NCI-H128 (cell line): ENCODE data around the gene SETD2.
"Not testable (repeated sequence)": the region's sequence is repeated elsewhere in the genome, so short reads cannot be mapped to it uniquely, and the experiment has no call there.

Experiments used
- DNase-seq: peaks from one replicate; lab custom pipeline; 2025; ENCODE audit not compliant: unreplicated experiment; lab: John Stamatoyannopoulos, UW

Gene SETD2

DNA sequence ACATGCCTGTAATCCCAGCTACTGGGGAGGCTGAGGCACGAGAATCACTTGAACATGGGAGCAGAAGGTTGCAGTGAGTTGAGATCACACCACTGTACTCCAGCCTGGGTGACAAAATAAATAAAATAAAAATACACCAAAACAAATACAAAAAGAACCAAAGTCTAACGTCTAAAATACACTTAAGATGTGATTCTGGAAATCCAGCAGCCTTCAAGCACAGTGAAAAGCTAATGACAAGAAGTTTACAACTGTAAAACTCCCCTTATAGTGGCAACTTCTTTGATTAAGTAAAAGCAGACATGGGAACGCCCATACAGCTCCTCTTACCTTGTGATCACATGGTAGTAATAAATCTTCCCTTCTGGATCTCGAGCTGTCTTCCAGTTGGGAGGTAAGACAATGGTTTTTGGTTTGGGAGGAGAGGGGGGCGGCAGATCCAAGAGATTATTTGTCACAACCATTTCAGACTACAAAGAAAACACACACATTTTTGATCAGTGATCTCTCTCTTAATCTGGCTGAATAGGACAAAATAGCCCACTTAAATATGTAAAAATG, 121.6 kb downstream of the SETD2 start:
- no peak for DNase-seq

- DNase-seq = no peak
Observed at GRCh38 chr3:47041114-47041513, 122.8 kb downstream of the SETD2 start.

DNA sequence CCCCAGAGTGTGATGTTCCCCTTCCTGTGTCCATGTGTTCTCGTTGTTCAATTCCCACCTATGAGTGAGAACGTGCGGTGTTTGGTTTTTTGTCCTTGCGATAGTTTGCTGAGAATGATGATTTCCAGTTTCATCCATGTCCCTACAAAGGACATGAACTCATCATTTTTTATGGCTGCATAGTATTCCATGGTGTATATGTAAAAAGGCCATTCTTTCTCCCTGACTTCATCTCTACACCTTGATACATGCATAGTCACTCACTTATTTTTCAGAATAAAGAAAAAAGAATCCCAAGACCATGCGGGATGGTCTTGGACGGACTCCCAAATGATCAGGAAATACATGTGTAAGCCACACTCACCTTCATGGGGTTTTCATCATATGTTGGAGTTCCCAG, 126.6 kb downstream of the SETD2 start:
- DNase-seq = not testable (repeated sequence)

DNA sequence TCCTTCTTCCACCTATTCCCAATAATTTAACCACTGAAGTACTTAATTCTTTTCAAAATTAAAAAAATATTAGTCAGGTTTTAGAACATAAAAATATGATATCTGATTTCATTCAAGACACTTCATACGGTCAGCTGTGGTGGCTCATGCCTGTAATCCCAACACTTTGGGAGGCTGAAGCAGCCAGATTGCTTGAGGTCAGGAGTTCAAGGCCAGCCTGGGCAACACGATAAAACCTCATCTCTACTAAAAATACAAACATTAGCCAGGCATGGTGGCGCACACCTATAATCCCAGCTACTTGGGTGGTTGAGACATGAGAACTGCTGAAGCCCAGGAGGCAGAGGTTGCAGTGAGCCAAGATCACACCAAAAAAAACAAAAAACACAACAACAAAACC, 127.8 kb downstream of the SETD2 start:
- DNase-seq = no peak

GRCh38 chr3:47035645-47036044, 128.3 kb downstream of the SETD2 start:
- DNase-seq = no peak

GRCh38 chr3:47034868-47035489, 128.9 kb downstream of the SETD2 start:
- no peak for DNase-seq

DNA sequence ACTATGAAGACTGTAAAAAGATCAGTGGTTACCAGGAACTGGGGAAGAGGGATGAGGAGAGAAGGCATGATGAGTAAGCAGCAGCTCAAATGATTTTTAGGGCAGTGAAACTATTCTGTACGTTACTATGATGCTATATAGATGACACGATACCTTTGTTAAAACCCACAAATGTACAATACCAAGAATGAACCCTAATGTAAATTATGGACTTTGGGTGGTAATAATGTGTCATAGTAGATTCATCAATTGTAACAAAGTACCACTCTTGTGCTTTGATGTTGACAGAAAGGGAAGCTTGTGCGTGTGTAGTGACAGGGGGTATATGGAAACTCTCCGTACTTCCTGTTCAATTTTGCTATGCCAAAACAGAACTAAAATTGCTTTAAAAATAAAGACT, 132.9 kb downstream of the SETD2 start:
- DNase-seq = not testable (repeated sequence)

- DNase-seq = no peak
Observed at GRCh38 chr3:47028667-47029066, 135.2 kb downstream of the SETD2 start.

DNA sequence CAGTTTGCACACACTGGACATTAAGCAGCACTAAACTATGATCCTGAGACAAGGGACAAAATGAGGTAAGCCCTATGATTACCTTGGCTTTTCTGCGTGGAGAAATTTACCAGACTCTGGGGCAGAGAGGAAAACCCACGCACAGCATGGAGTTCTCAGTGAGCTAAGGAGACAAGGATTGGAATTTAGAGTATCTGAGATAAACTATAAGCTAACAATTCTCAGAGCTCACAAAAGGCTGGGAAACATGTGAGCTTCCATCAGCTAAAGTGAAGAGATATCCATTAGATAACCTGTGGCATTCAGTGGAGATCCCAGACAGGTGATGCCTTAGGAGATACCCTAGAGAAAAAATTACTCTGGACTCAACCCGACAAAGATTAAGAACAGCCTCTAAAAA, 135.8 kb downstream of the SETD2 start:
- DNase-seq = no peak

DNA sequence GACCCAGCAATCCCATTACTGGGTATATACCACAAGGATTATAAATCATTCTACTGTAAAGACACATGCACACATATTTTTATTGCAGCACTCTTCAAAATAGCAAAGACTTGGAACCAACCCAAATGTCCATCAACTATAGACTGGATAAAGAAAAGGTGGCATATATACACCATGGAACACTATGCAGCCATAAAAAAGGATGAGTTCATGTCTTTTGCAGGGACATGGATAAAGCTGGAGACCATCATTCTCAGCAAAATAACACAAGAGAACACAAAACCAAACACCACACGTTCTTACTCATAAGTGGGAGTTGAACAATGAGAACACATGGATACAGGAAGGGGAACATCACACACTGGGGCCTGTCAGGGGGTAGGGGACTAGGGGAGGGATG, 137.5 kb downstream of the SETD2 start:
- not testable (repeated sequence) for DNase-seq

GRCh38 chr3:47024932-47025331, 139.0 kb downstream of the SETD2 start:
- no peak for DNase-seq

DNA sequence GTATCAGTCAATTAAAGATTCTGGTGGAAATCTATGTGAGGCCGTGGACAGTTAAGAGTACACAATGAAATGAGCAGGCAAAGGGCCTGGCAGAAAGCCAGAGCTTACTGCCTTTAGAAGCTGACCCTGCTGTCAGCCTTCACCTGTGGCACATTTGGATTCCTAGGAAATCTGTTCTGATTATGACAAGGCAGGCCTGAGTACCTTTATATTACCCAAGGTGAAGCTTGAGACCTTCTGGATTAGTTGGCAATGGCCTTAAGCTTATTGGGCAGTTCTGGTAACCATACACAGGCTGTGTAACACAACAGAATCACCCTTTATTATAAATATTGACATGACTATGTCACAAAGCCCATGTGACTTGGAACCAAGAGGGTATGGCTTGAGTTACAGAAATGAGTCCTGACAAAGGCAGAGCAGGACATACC, 141.3 kb downstream of the SETD2 start:
- DNase-seq = no peak

DNA sequence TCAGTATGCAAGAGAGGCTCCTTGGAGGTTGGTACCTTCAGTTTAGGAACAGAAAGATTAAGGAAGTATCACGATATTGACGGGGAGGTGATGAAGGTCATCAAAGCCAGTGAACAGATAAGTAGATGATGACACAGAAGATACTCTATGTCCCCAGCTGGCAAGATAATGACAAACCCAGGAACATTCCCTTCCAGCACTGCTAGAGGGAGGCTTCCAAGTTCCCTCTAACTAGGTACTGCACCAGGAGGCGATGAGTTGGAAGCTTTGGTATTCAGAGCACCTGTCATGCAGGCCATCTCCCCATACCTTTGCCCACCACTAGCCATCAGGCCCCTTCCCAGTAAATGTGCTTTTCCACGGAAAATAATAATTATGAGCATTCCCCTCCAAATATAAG, 143.6 kb downstream of the SETD2 start:
- no peak for DNase-seq

DNA sequence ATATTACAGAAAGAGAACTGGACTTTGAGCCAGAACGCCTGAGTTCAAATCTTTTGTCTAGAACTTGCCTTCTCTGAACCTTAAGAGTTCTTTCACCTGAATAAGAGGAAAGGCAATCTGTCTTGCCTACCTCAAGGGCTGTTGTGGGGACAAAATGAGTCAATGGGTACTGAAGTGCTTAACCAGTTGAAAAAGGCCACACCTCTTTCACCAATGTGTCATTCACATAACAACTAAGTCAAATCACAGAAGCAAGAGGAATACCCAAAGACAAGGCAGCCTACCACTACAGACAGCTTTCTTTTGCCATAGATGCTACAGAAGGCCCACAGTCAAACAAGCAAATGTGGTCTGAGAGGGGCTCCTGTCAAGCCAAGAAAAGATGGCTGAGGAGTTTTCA, 144.7 kb downstream of the SETD2 start:
- DNase-seq = no peak

GRCh38 chr3:47018269-47018611, 145.7 kb downstream of the SETD2 start:
- no peak for DNase-seq

GRCh38 chr3:47017504-47018268, 146.2 kb downstream of the SETD2 start:
- DNase-seq = no peak

GRCh38 chr3:47016934-47017435, 146.9 kb downstream of the SETD2 start:
- DNase-seq = no peak

- DNase-seq = no peak
Observed at GRCh38 chr3:47016086-47016933, 147.6 kb downstream of the SETD2 start.

GRCh38 chr3:47015151-47015550, 148.8 kb downstream of the SETD2 start:
- DNase-seq = no peak

GRCh38 chr3:47014036-47014435, 149.9 kb downstream of the SETD2 start:
- no peak for DNase-seq

- no peak for DNase-seq
Observed at GRCh38 chr3:47013231-47013630, 150.7 kb downstream of the SETD2 start.
